Muscle layer of duodenum (tissue), 2 donors: ENCODE measurements around the gene ARHGEF16.

Experiments
- H3K27ac ChIP-seq: one replicate; pipeline ENCODE4 v1.7.0; 2013; ENCODE audit warnings: mild to moderate bottlenecking, low read length
- H3K27me3 ChIP-seq: one replicate; pipeline ENCODE4 v1.7.0; 2013; ENCODE audit warnings: low read depth, mild to moderate bottlenecking, control low read depth, low read length
- H3K36me3 ChIP-seq, 2 donors: one replicate each; pipeline ENCODE4 v1.7.0; 2013; ENCODE audit warnings: low read length in 2 of 2, control low read depth in 1 of 2, mild to moderate bottlenecking in 1 of 2; ENCODE audit not compliant: insufficient read depth in 2 of 2, control insufficient read depth in 1 of 2
- H3K4me1 ChIP-seq, 2 donors: one replicate each; pipeline ENCODE4 v1.7.0; 2013; ENCODE audit warnings: low read length in 2 of 2, mild to moderate bottlenecking in 2 of 2, control low read depth in 1 of 2, moderate library complexity in 1 of 2; ENCODE audit not compliant: insufficient read depth in 2 of 2, control insufficient read depth in 1 of 2
- H3K4me3 ChIP-seq, 2 donors: one replicate each; pipeline ENCODE4 v1.7.0; 2013; ENCODE audit warnings: low read length in 2 of 2, low read depth in 1 of 2, mild to moderate bottlenecking in 1 of 2
- H3K9me3 ChIP-seq, 2 donors: one replicate each; pipeline ENCODE4 v1.7.0; 2013; ENCODE audit warnings: low read length in 2 of 2, control low read depth in 1 of 2, mild to moderate bottlenecking in 1 of 2; ENCODE audit not compliant: control insufficient read depth in 1 of 2
- donor health status: healthy.

The ARHGEF16 gene

GRCh38 chr1:3521426-3521825 is 67.0 kb downstream of the ARHGEF16 start:
- H3K27ac ChIP-seq = no peak overlapping the region
- H3K27me3 ChIP-seq = no peaks in the 10 kb centered on the region
- H3K9me3 ChIP-seq = no peaks in the 10 kb centered on the region
- H3K4me1 ChIP-seq = peaks cover 0 to 11% of the 10 kb centered on the region in 2 donors
- no peak overlapping the region for H3K4me3 ChIP-seq
- H3K36me3 ChIP-seq = no peaks in the 10 kb centered on the region

- Histone ChIP-seq H3K4me1 (peaks cover 0 to 4% of the 10 kb centered on the region in 2 donors), H3K27ac (no peak overlapping the region), H3K9me3 (no peaks in the 10 kb centered on the region), H3K4me3 (no peak overlapping the region), H3K36me3 (no peaks in the 10 kb centered on the region), H3K27me3 (no peaks in the 10 kb centered on the region)
Observed at GRCh38 chr1:3522112-3522511, 67.6 kb downstream of the ARHGEF16 start.

- Histone ChIP-seq H3K9me3 (no peaks in the 10 kb centered on the region), H3K27me3 (no peaks in the 10 kb centered on the region), H3K36me3 (no peaks in the 10 kb centered on the region), H3K4me3 (no peak overlapping the region), H3K4me1 (no peaks in the 10 kb centered on the region), H3K27ac (no peak overlapping the region)
Observed at GRCh38 chr1:3522564-3523265, 68.2 kb downstream of the ARHGEF16 start.

GRCh38 chr1:3523980-3524379 is 69.5 kb downstream of the ARHGEF16 start:
- no peak overlapping the region for H3K27ac ChIP-seq
- H3K9me3 ChIP-seq = no peaks in the 10 kb centered on the region
- H3K4me3 ChIP-seq = no peak overlapping the region
- no peaks in the 10 kb centered on the region for H3K27me3 ChIP-seq
- H3K4me1 ChIP-seq = no peaks in the 10 kb centered on the region
- H3K36me3 ChIP-seq = no peaks in the 10 kb centered on the region

GRCh38 chr1:3524556-3525203 is 70.2 kb downstream of the ARHGEF16 start:
- H3K4me1 ChIP-seq = peaks cover 2 to 3% of the 10 kb centered on the region in 2 donors
- no peaks in the 10 kb centered on the region for H3K9me3 ChIP-seq
- no peaks in the 10 kb centered on the region for H3K36me3 ChIP-seq
- no peak overlapping the region for H3K27ac ChIP-seq
- no peak overlapping the region for H3K4me3 ChIP-seq
- H3K27me3 ChIP-seq = no peaks in the 10 kb centered on the region

GRCh38 chr1:3525551-3526482 is 71.4 kb downstream of the ARHGEF16 start:
- Histone ChIP-seq H3K4me3 (no peak overlapping the region), H3K9me3 (no peaks in the 10 kb centered on the region), H3K27me3 (no peaks in the 10 kb centered on the region), H3K27ac (no peak overlapping the region), H3K36me3 (no peaks in the 10 kb centered on the region), H3K4me1 (peaks cover 9 to 14% of the 10 kb centered on the region in 2 donors)

- Histone ChIP-seq H3K27ac (no peak overlapping the region), H3K4me1 (peaks cover 9 to 16% of the 10 kb centered on the region in 2 donors), H3K27me3 (no peaks in the 10 kb centered on the region), H3K4me3 (no peak overlapping the region), H3K9me3 (no peaks in the 10 kb centered on the region), H3K36me3 (no peaks in the 10 kb centered on the region)
Observed at GRCh38 chr1:3527774-3528173, 73.3 kb downstream of the ARHGEF16 start.

GRCh38 chr1:3529099-3529729 is 74.7 kb downstream of the ARHGEF16 start:
- H3K4me3 ChIP-seq = no peak overlapping the region
- H3K4me1 ChIP-seq = peaks cover 9 to 16% of the 10 kb centered on the region in 2 donors
- H3K27ac ChIP-seq = no peak overlapping the region

GRCh38 chr1:3530086-3530925 is 75.8 kb downstream of the ARHGEF16 start:
- H3K9me3 ChIP-seq = no peaks in the 10 kb centered on the region
- H3K27me3 ChIP-seq = no peaks in the 10 kb centered on the region
- H3K36me3 ChIP-seq = no peaks in the 10 kb centered on the region
- H3K4me3 ChIP-seq = peak overlapping the region; percentile 66 to 73
- no peak overlapping the region for H3K27ac ChIP-seq
- H3K4me1 ChIP-seq = peaks cover 9 to 16% of the 10 kb centered on the region in 2 donors

More at GRCh38 chr1:3529099-3529729, 74.7 kb downstream of the ARHGEF16 start:
- Histone ChIP-seq H3K36me3 (no peaks in the 10 kb centered on the region), H3K9me3 (no peaks in the 10 kb centered on the region), H3K27me3 (no peaks in the 10 kb centered on the region)
